GM12864 (cell line): Measurements from ENCODE around the gene SSMEM1.

Source experiments
- DNase-seq: peaks from one replicate; pipeline ENCODE4 v3.0.0-alpha.2; 2011; ENCODE audit warnings: low read depth
- H3K4me3 ChIP-seq: 2 replicates; pipeline ENCODE4 v1.5.1; 2011; ENCODE audit warnings: mild to moderate bottlenecking, low read depth, low read length, control low read depth
- TF ChIP-seq, protein P1 (sequence below): IDR thresholded peaks from 2 replicates; pipeline ENCODE4 v1.5.1; 2011; ENCODE audit warnings: low read depth, mild to moderate bottlenecking, moderate library complexity, low read length, control low read depth, inconsistent platforms; ENCODE audit errors: missing control alignments

SSMEM1 gene

DNA sequence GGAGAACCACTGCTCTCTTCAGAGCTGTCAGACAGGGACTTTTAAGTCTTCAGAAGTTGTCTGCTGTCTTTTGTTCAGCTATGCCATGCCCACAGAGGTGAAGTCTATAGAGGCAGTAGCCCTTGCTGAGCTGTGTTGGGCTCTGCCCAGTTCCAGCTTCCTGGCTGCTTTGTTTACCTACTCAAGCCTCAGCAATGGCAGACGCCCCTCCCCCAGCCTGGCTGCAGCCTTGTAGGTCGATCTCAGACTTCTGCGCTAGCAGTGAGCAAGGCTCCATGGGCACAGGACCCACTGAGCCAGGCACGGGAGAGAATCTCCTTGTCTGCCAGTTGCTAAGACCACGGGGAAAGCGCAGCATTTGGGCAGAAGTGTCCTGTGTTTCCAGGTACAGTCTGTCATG is 46.9 kb downstream of the SSMEM1 start:
- TF ChIP-seq, protein P1, sequence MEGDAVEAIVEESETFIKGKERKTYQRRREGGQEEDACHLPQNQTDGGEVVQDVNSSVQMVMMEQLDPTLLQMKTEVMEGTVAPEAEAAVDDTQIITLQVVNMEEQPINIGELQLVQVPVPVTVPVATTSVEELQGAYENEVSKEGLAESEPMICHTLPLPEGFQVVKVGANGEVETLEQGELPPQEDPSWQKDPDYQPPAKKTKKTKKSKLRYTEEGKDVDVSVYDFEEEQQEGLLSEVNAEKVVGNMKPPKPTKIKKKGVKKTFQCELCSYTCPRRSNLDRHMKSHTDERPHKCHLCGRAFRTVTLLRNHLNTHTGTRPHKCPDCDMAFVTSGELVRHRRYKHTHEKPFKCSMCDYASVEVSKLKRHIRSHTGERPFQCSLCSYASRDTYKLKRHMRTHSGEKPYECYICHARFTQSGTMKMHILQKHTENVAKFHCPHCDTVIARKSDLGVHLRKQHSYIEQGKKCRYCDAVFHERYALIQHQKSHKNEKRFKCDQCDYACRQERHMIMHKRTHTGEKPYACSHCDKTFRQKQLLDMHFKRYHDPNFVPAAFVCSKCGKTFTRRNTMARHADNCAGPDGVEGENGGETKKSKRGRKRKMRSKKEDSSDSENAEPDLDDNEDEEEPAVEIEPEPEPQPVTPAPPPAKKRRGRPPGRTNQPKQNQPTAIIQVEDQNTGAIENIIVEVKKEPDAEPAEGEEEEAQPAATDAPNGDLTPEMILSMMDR, result no peak
- no peak for DNase-seq
- no peak overlapping the region for H3K4me3 ChIP-seq

DNA sequence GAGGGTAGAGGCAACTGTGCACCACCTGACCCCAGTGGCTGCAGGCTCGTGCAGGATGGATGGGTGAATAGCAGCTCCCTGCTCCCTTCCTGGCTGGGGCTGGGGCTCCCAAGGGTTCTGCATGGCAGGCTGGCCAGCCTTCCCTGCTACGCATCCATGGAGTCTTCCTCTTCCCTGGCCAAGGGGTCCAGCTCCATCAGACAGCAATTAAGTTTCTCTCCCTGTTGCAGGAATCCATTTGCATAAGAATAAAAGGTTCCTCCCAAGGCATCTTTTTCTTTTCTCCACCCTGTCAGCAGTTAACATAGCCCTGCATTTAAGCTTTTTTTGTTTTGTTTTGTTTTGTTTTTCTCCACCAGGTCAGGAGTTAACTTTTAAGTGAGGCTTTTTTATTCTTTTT is 49.0 kb downstream of the SSMEM1 start:
- H3K4me3 ChIP-seq, result no peak overlapping the region
- no peak for DNase-seq
- TF ChIP-seq, protein P1, result no peak

DNA sequence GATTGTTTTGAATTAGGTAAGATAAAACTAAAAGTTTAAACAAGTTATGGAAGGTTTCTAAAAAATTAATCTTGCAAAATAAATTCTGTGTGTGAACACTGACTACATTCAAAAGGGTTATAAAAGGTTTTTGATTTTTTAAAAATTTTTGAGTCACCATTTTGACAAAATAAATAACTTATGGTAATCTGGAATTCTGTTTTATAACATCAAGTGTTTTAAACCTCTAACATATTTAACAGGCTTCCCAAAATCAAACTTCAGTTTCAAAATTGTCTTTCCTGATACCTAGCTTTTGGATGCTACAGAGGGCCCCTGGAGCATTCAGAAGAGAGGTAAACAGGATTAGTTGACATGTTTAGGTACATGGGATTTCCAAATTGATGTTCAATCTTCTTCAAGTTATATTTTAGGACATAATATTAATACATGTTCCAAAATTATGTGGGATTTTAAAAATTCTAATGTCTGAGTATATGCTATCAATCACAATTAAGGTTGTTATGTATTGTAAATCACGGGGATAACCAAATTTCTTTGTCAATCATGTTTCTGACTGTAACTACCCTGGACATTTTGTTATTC is 50.9 kb downstream of the SSMEM1 start:
- TF ChIP-seq, protein P1, result no peak
- H3K4me3 ChIP-seq, result no peak overlapping the region
- DNase-seq, result no peak

DNA sequence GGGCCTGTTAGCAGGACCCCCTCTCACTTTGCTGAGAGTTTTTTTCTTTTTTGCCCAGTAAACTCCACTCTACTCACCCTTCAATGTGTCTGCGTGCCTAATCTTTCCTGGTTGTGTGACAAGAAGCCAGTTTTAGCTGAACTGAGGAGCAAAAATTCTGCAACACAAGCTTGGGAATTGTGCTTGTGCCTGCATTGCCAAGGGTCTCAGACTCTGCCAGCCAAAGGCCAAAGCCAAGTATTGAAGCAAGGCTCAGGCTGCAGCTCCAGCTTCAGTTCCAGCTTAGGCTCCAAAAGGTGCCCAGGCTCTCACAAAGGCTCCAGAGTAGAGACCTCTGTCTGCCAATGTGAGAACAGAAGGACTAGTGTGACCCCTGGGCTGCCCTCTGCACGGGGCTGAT is 54.8 kb downstream of the SSMEM1 start:
- DNase-seq, result no peak
- TF ChIP-seq, protein P1, result no peak

DNA sequence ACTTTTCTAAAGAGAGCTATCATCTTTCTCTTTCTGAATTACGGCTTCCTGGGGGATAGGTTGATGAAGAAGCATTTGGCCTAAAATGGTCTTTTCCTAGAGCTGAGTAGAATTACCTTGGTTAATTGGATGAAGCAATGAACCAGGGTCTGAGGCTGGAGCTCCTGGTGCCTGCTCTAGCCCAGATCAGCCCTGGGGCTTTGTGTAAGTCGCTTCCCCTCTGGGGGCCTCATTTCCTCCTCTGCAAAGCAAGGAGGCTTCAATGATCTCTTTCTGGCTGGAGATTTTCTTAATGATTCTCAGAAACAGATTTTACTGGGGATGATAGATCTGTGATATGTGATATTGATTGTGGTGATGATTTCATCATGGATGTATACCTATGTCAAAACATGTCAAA is 55.5 kb downstream of the SSMEM1 start:
- no peak overlapping the region for H3K4me3 ChIP-seq
- no peak for DNase-seq
- TF ChIP-seq, protein P1, result no peak

More for the DNA sequence above, 54.8 kb downstream of the SSMEM1 start:
- no peak overlapping the region for H3K4me3 ChIP-seq
